Transverse colon (tissue), 3 donors: Measurements from ENCODE around the gene STRN3.

ENCODE experiments used
- CTCF ChIP-seq, 5 experiments: fragments of 200-600 bp in 3 of 5; fragments of 450-650 bp in 2 of 5; sonication (generic) in 3 of 5; IDR thresholded peaks; 1 replicate in 2 of 5; 2 replicates in 3 of 5; pipeline ENCODE4 v1.5.1; 2016 to 2017; ENCODE audit warnings: antibody characterized with exemption in 5 of 5, inconsistent platforms in 3 of 5, mild to moderate bottlenecking in 2 of 5, moderate library complexity in 1 of 5
- EP300 ChIP-seq: sonication (generic); formaldehyde crosslinking; IDR thresholded peaks from one replicate; pipeline ENCODE4 v1.6.1; 2017; ENCODE audit warnings: antibody characterized with exemption, low read depth

GRCh38 chr14:30938617-30939016 is 87.6 kb downstream of the STRN3 start:
- TF ChIP-seq CTCF (IDR thresholded peaks at IDR 0.05) (no peak), EP300 (no peak)
